ENCODE results near the gene BBLN.
"Not testable (repeated sequence)": the region's sequence is repeated elsewhere in the genome, so short reads cannot be mapped to it uniquely, and the experiment has no call there.

Gene BBLN

GRCh38 chr9:128169925-128170324, 9.9 kb downstream of the BBLN start:
- H3K36me3 ChIP-seq (ENCODE audit: insufficient read depth, insufficient read length, low read length): peaks cover 60% of the 10 kb centered on the region
- no peak for DNase-seq (ENCODE audit: low read depth, low spot score)
- TF ChIP-seq SUZ12 (IDR thresholded peaks at IDR 0.05; ENCODE audit: extremely low read depth, insufficient read depth, insufficient read length): no peak
- no peak for TF ChIP-seq ZNF274 (IDR thresholded peaks at IDR 0.05; ENCODE audit: low read depth, low read length)
- TF ChIP-seq YY1 (IDR thresholded peaks at IDR 0.05; ENCODE audit: insufficient read depth, insufficient read length): no peak

GRCh38 chr9:128174062-128174461, 14.0 kb downstream of the BBLN start:
- peak overlapping the region; percentile 58 for H3K9ac ChIP-seq (ENCODE audit: insufficient read length, low read depth)
- H3K27me3 ChIP-seq (ENCODE audit: insufficient read depth, insufficient read length): no peaks in the 10 kb centered on the region
- H3K9me3 ChIP-seq (ENCODE audit: insufficient read depth, low read length): peaks cover 3% of the 10 kb centered on the region; the same call in 1 of the 2 replicates
- TF ChIP-seq ZNF274 (IDR thresholded peaks at IDR 0.05; ENCODE audit: low read depth, low read length) (no peak), YY1 (IDR thresholded peaks at IDR 0.05; ENCODE audit: insufficient read depth, insufficient read length) (no peak), SUZ12 (IDR thresholded peaks at IDR 0.05; ENCODE audit: extremely low read depth, insufficient read depth, insufficient read length) (no peak)
- peaks cover 16% of the 10 kb centered on the region for H3K4me1 ChIP-seq (ENCODE audit: insufficient read depth, insufficient read length)
- DNase-seq (ENCODE audit: low read depth, low spot score): no peak
- H3K36me3 ChIP-seq (ENCODE audit: insufficient read depth, insufficient read length, low read length): peaks cover 68% of the 10 kb centered on the region
- H3K4me3 ChIP-seq (ENCODE audit: insufficient read length, low read depth): no peak overlapping the region

More at GRCh38 chr9:128169925-128170324, 9.9 kb downstream of the BBLN start:
- Histone ChIP-seq H3K4me1 (ENCODE audit: insufficient read depth, insufficient read length) (peaks cover 3% of the 10 kb centered on the region), H3K9ac (ENCODE audit: insufficient read length, low read depth) (no peak overlapping the region), H3K9me3 (ENCODE audit: insufficient read depth, low read length) (no peaks in the 10 kb centered on the region), H3K4me3 (ENCODE audit: insufficient read length, low read depth) (no peak overlapping the region), H3K27me3 (ENCODE audit: insufficient read depth, insufficient read length) (no peaks in the 10 kb centered on the region)

GRCh38 chr9:128175102-128175563, 15.1 kb downstream of the BBLN start:
- TF ChIP-seq ZNF274 (IDR thresholded peaks at IDR 0.05; ENCODE audit: low read depth, low read length): no peak
- TF ChIP-seq YY1 (IDR thresholded peaks at IDR 0.05; ENCODE audit: insufficient read depth, insufficient read length): no peak
- TF ChIP-seq SUZ12 (IDR thresholded peaks at IDR 0.05; ENCODE audit: extremely low read depth, insufficient read depth, insufficient read length): no peak
- DNase-seq (ENCODE audit: low read depth, low spot score): no peak
- Histone ChIP-seq H3K4me1 (ENCODE audit: insufficient read depth, insufficient read length) (peaks cover 16% of the 10 kb centered on the region), H3K36me3 (ENCODE audit: insufficient read depth, insufficient read length, low read length) (peaks cover 66% of the 10 kb centered on the region), H3K27me3 (ENCODE audit: insufficient read depth, insufficient read length) (no peaks in the 10 kb centered on the region), H3K4me3 (ENCODE audit: insufficient read length, low read depth) (no peak overlapping the region), H3K9ac (ENCODE audit: insufficient read length, low read depth) (no peak overlapping the region), H3K9me3 (ENCODE audit: insufficient read depth, low read length) (peaks cover 7% of the 10 kb centered on the region; the same call in 1 of the 2 replicates)

GRCh38 chr9:128175726-128176125, 15.7 kb downstream of the BBLN start:
- Histone ChIP-seq H3K36me3 (ENCODE audit: insufficient read depth, insufficient read length, low read length) (peaks cover 70% of the 10 kb centered on the region), H3K4me3 (ENCODE audit: insufficient read length, low read depth) (no peak overlapping the region), H3K9me3 (ENCODE audit: insufficient read depth, low read length) (peaks cover 7% of the 10 kb centered on the region; the same call in 1 of the 2 replicates), H3K27me3 (ENCODE audit: insufficient read depth, insufficient read length) (no peaks in the 10 kb centered on the region), H3K4me1 (ENCODE audit: insufficient read depth, insufficient read length) (peaks cover 16% of the 10 kb centered on the region), H3K9ac (ENCODE audit: insufficient read length, low read depth) (peak overlapping the region; percentile 62)
- no peak for DNase-seq (ENCODE audit: low read depth, low spot score)
- TF ChIP-seq ZNF274 (IDR thresholded peaks at IDR 0.05; ENCODE audit: low read depth, low read length): no peak
- no peak for TF ChIP-seq SUZ12 (IDR thresholded peaks at IDR 0.05; ENCODE audit: extremely low read depth, insufficient read depth, insufficient read length)
- TF ChIP-seq YY1 (IDR thresholded peaks at IDR 0.05; ENCODE audit: insufficient read depth, insufficient read length): no peak

GRCh38 chr9:128178806-128179431, 18.9 kb downstream of the BBLN start:
- H3K4me3 ChIP-seq (ENCODE audit: insufficient read length, low read depth): no peak overlapping the region
- H3K36me3 ChIP-seq (ENCODE audit: insufficient read depth, insufficient read length, low read length): peaks cover 84% of the 10 kb centered on the region
- peaks cover 18% of the 10 kb centered on the region for H3K4me1 ChIP-seq (ENCODE audit: insufficient read depth, insufficient read length)
- no peaks in the 10 kb centered on the region for H3K27me3 ChIP-seq (ENCODE audit: insufficient read depth, insufficient read length)
- TF ChIP-seq YY1 (IDR thresholded peaks at IDR 0.05; ENCODE audit: insufficient read depth, insufficient read length) (no peak), SUZ12 (IDR thresholded peaks at IDR 0.05; ENCODE audit: extremely low read depth, insufficient read depth, insufficient read length) (no peak), ZNF274 (IDR thresholded peaks at IDR 0.05; ENCODE audit: low read depth, low read length) (no peak)
- peaks cover 7% of the 10 kb centered on the region; the same call in 1 of the 2 replicates for H3K9me3 ChIP-seq (ENCODE audit: insufficient read depth, low read length)
- DNase-seq (ENCODE audit: low read depth, low spot score): no peak
- no peak overlapping the region for H3K9ac ChIP-seq (ENCODE audit: insufficient read length, low read depth)

GRCh38 chr9:128180001-128180400, 19.9 kb downstream of the BBLN start:
- peaks cover 7% of the 10 kb centered on the region; the same call in 1 of the 2 replicates for H3K9me3 ChIP-seq (ENCODE audit: insufficient read depth, low read length)
- no peak for TF ChIP-seq ZNF274 (IDR thresholded peaks at IDR 0.05; ENCODE audit: low read depth, low read length)
- TF ChIP-seq SUZ12 (IDR thresholded peaks at IDR 0.05; ENCODE audit: extremely low read depth, insufficient read depth, insufficient read length): no peak
- TF ChIP-seq YY1 (IDR thresholded peaks at IDR 0.05; ENCODE audit: insufficient read depth, insufficient read length): no peak
- no peak for DNase-seq (ENCODE audit: low read depth, low spot score)
- no peak overlapping the region for H3K9ac ChIP-seq (ENCODE audit: insufficient read length, low read depth)
- H3K36me3 ChIP-seq (ENCODE audit: insufficient read depth, insufficient read length, low read length): peaks cover 74% of the 10 kb centered on the region
- H3K4me1 ChIP-seq (ENCODE audit: insufficient read depth, insufficient read length): peaks cover 15% of the 10 kb centered on the region
- no peak overlapping the region for H3K4me3 ChIP-seq (ENCODE audit: insufficient read length, low read depth)
- H3K27me3 ChIP-seq (ENCODE audit: insufficient read depth, insufficient read length): no peaks in the 10 kb centered on the region

- Histone ChIP-seq H3K9ac (ENCODE audit: insufficient read length, low read depth) (no peak overlapping the region), H3K4me3 (ENCODE audit: insufficient read length, low read depth) (no peak overlapping the region), H3K9me3 (ENCODE audit: insufficient read depth, low read length) (peaks cover 7% of the 10 kb centered on the region; the same call in 1 of the 2 replicates), H3K4me1 (ENCODE audit: insufficient read depth, insufficient read length) (peaks cover 15% of the 10 kb centered on the region), H3K36me3 (ENCODE audit: insufficient read depth, insufficient read length, low read length) (peaks cover 74% of the 10 kb centered on the region), H3K27me3 (ENCODE audit: insufficient read depth, insufficient read length) (no peaks in the 10 kb centered on the region)
- TF ChIP-seq ZNF274 (IDR thresholded peaks at IDR 0.05; ENCODE audit: low read depth, low read length) (no peak), YY1 (IDR thresholded peaks at IDR 0.05; ENCODE audit: insufficient read depth, insufficient read length) (no peak), SUZ12 (IDR thresholded peaks at IDR 0.05; ENCODE audit: extremely low read depth, insufficient read depth, insufficient read length) (no peak)
- DNase-seq (ENCODE audit: low read depth, low spot score): no peak
Observed at GRCh38 chr9:128180447-128180846, 20.4 kb downstream of the BBLN start.

GRCh38 chr9:128181480-128181879, 21.4 kb downstream of the BBLN start:
- DNase-seq (ENCODE audit: low read depth, low spot score): not testable (repeated sequence)
- peaks cover 73% of the 10 kb centered on the region for H3K36me3 ChIP-seq (ENCODE audit: insufficient read depth, insufficient read length, low read length)

More at GRCh38 chr9:128181480-128181879, 21.4 kb downstream of the BBLN start:
- H3K4me3 ChIP-seq (ENCODE audit: insufficient read length, low read depth); H3K27me3 ChIP-seq (ENCODE audit: insufficient read depth, insufficient read length); H3K9ac ChIP-seq (ENCODE audit: insufficient read length, low read depth); H3K9me3 ChIP-seq (ENCODE audit: insufficient read depth, low read length): not testable (repeated sequence)
- H3K4me1 ChIP-seq (ENCODE audit: insufficient read depth, insufficient read length): peaks cover 16% of the 10 kb centered on the region
